ENCODE measurements around the gene IGFBP4.

Gene IGFBP4

DNA sequence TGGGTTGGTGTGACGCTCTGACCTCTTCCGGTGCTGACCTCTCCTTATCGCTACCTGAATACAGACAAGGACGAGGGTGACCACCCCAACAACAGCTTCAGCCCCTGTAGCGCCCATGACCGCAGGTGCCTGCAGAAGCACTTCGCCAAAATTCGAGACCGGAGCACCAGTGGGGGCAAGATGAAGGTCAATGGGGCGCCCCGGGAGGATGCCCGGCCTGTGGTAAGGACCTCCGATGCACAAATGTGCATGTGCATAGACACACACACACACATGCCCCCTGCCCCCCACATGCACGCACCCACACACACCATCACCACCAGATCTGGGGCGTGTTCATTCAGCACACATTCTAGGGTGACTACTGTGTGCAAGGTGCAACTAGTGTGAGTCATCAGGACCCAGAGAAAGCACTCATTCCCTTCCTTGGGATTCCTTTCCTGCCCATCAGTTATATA lies 9.7 kb downstream of the IGFBP4 start:
- no peak overlapping the region for H3K27ac ChIP-seq

GRCh38 chr17:40453881-40454612 lies 10.8 kb downstream of the IGFBP4 start:
- H3K27ac ChIP-seq = no peak overlapping the region
- no peak for DNase-seq (ENCODE audit: low read depth, low spot score)

More for the DNA sequence above, 9.7 kb downstream of the IGFBP4 start:
- DNase-seq (ENCODE audit: low read depth, low spot score) = no peak

DNA sequence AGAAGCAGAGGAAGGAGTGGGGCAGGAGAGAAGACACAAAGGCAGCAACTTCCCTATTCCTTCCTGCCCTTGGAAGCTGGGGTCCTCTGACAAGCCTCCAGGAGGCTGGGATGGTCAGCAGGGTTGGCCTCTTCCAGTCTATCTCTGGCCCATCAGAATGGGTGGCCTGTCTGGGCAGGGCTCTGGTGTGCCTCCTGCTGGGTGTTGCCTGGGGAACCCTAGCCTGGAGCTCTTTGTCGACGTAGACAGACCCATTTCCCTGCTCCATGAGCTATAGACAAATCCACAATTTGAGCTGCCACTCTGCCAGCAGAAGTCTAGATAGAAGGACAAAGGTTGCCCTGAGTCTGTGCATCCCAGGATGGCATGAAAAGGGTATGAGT lies 11.4 kb downstream of the IGFBP4 start:
- no peak overlapping the region for H3K27ac ChIP-seq
- no peak for DNase-seq (ENCODE audit: low read depth, low spot score)

DNA sequence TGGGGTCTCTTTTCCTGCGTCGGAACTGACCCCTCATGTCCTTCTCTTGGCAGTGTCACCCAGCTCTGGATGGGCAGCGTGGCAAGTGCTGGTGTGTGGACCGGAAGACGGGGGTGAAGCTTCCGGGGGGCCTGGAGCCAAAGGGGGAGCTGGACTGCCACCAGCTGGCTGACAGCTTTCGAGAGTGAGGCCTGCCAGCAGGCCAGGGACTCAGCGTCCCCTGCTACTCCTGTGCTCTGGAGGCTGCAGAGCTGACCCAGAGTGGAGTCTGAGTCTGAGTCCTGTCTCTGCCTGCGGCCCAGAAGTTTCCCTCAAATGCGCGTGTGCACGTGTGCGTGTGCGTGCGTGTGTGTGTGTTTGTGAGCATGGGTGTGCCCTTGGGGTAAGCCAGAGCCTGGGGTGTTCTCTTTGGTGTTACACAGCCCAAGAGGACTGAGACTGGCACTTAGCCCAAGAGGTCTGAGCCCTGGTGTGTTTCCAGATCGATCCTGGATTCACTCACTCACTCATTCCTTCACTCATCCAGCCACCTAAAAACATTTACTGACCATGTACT lies 13.2 kb downstream of the IGFBP4 start:
- DNase-seq (ENCODE audit: low read depth, low spot score) = no peak
- H3K27ac ChIP-seq = no peak overlapping the region

DNA sequence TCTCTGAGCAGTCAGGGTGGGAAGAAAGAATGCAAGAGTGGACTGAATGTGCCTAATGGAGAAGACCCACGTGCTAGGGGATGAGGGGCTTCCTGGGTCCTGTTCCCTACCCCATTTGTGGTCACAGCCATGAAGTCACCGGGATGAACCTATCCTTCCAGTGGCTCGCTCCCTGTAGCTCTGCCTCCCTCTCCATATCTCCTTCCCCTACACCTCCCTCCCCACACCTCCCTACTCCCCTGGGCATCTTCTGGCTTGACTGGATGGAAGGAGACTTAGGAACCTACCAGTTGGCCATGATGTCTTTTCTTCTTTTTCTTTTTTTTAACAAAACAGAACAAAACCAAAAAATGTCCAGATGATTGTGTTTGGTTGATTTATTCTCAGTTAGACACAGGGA lies 14.1 kb downstream of the IGFBP4 start:
- H3K27ac ChIP-seq = no peak overlapping the region
- DNase-seq (ENCODE audit: low read depth, low spot score) = no peak

DNA sequence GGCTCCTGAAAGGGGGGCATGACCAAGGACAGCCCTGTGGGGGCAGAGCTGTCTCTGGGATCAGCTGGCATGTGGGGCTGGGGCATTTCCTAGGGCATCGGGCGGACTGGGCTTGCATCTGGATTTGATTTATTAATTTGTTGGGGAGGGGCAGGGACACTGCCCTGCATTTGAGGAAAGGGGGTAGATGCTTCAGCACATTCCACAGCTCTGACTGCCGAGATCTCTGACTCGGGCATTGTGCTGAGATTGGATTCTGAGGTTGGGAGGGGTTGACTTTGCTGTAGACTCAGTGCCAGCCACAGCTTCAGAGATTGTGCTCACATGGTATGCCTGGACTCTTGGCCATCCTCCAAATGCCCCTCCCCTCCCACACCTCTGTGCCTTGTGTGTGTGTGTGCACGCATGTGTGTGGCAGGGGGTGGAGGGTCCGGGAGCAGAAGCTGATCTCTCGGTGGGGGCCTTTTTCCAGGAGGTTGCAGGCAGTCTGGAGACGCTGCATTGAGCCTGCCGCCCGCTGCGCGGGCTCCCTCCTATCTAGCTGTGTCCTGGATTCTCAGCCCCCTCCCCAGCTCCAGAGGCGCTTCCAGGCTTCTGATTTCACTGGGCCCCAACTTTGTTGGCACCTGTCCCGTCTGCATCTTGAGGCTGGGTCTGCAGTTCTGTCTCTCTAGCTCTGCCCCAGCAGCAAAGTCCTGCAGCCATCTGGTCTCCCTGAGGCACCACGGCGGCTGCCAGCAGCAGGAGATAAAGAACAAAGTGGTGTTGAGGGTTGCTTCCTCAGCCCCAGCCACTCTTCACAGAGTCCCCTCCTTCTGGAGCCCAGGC lies 14.9 kb downstream of the IGFBP4 start:
- H3K27ac ChIP-seq = no peak overlapping the region
- DNase-seq (ENCODE audit: low read depth, low spot score) = no peak

DNA sequence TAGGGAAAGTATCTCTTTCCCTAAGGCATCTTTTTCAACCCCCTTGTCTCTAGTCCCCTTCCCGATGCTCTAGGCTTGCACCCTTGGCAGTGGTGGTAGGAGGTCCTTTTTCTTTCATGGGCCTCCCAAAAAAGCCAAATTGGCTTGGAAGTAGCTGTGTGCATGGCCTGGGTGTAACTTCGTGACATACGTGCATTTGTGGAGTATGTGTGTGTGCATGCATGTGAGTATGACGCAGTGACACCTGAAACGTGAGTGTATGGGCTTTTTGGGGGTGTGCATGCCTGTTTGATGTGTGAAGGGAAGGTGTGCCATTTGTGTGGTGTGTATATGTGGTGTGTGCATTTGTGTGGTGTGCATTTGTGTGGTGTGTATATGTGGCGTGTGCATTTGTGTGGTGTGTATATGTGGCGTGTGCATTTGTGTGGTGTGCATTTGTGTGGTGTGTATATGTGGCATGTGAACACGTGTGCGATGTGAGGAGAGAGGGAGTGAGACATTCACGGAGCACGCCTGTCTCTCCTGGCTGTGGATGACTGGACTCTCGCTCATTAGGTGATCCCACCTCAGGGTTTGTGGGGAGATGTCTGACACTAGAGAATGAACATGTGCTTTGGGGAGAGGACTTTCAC lies 15.7 kb downstream of the IGFBP4 start:
- H3K27ac ChIP-seq = no peak overlapping the region
- DNase-seq (ENCODE audit: low read depth, low spot score) = no peak

DNA sequence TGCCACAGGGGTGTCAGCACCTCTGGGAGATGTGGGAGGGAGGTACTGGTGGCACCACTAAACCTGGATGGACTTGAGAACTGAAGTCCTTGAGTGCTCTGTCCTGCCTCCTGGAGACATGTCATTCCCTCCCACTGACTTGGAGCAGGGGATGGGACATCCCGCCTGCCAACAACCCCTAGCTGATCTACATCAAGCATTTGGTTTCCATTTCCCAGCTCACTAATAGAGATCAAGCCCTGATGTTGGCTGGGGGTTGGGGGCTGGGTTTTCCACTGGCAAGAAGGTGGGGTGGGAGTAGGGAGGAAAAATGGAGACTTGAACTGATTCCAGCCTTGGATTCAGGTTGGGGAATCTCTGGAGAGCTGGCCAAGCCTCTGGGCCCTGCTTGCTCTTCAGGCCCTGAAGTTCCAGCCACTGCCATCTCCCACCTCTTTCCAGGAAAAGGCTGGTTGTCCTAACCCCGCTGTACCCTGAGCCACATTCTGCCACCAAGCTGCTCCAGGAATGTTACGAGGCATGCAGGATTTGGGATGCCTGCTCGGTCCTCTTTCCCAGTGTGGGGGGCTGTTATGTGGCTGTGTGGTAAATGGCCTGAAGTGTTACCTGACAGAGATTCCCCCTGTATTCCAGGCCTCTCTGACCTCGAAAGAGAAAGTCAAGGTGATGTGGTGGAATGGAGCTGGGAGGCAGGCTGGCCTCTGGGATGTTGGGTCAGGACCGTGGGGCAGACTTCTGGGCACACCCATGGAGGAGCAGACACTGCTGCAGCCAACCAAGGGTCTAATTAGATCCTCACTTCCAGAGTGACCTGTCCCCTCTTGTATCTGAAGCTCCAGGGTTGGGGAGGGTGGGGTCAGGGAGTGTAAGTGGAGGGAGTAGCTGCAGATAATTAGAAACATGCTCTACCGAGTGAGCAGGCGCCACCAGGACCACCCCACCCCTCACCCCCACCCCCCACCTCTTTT lies 16.7 kb downstream of the IGFBP4 start:
- DNase-seq (ENCODE audit: low read depth, low spot score) = no peak
- no peak overlapping the region for H3K27ac ChIP-seq

GRCh38 chr17:40460604-40460967 lies 17.3 kb downstream of the IGFBP4 start:
- no peak overlapping the region for H3K27ac ChIP-seq
- DNase-seq (ENCODE audit: low read depth, low spot score) = no peak

GRCh38 chr17:40460968-40461731 lies 17.9 kb downstream of the IGFBP4 start:
- no peak for DNase-seq (ENCODE audit: low read depth, low spot score)
- H3K27ac ChIP-seq = no peak overlapping the region

- no peak for DNase-seq (ENCODE audit: low read depth, low spot score)
- H3K27ac ChIP-seq = no peak overlapping the region
Measured at GRCh38 chr17:40461732-40462342, 18.6 kb downstream of the IGFBP4 start.

- no peak overlapping the region for H3K27ac ChIP-seq
- DNase-seq (ENCODE audit: low read depth, low spot score) = no peak
Measured at GRCh38 chr17:40462343-40463121, 19.3 kb downstream of the IGFBP4 start.

DNA sequence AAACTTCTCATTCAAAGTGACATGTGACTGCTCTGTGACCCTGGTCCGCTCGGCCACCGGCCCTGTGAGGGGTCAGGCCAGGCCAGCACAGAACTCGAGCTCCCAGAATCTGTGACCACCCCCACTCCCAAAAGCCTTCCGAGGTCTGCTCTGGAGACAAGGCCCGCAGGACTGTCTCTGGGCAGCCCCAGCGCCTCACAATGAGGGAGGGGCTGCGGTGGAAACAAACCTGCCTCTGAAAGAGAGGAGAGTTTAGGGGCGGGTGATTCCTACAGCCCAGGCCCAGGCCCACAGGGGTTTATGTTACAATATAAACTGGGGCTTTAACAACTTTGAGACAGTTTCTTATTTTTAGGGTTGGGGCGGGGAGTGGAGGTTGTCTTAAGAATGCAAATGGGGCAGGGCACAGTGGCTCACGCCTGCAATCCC lies 19.9 kb downstream of the IGFBP4 start:
- DNase-seq (ENCODE audit: low read depth, low spot score) = no peak
- H3K27ac ChIP-seq = no peak overlapping the region

- no peak overlapping the region for H3K27ac ChIP-seq
- DNase-seq (ENCODE audit: low read depth, low spot score) = no peak
Measured at GRCh38 chr17:40464392-40464855, 21.2 kb downstream of the IGFBP4 start.

- DNase-seq (ENCODE audit: low read depth, low spot score) = no peak
Measured at GRCh38 chr17:40466298-40466971, 23.2 kb downstream of the IGFBP4 start.

DNA sequence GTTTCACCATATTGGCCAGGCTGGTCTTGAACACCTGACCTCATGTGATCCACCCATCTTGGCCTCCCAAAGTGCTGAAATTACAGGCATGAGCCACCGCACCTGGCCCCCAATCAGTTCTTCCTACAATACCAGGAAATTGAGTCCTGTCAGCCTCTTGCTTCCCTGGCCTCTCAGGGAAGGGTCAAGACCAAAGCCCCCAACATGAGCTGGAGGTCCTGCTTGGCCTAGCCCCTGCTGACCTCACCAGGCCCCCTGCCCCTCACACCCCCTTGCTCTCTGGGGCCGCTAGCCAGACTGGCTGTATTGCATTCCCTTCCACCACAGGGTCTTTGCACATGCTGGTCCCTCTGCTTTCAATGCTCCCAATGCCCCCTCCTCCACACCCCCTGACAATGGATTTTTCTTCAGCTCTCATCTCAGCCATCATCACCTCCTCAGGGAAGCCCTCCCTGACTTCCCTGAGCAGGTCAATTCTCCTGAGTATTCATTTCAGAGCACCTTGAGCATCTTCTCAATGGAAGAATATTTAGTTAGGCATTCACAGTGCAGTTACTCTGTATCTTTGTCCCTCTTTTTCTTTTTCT lies 24.1 kb downstream of the IGFBP4 start:
- no peak for DNase-seq (ENCODE audit: low read depth, low spot score)
- H3K27ac ChIP-seq = no peak overlapping the region

More at GRCh38 chr17:40466298-40466971, 23.2 kb downstream of the IGFBP4 start:
- no peak overlapping the region for H3K27ac ChIP-seq

DNA sequence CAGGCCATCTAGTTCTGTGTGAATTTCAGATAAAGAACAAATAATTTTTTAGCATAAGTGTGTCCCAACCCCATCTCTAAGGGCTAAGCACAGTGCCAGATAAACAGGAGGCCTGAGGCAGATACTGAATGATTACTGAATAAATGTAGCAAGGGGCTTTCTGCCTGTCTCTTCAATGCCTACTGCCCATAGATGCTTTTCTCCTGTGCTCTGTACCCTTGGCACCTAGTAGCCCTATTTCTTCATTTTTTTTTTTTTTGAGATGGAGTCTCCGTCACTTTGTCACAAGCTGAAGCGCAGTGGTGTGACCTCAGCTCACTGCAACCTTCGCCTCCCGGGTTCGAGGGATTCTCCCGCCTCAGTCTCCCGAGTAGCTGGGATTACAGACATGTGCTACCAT lies 25.3 kb downstream of the IGFBP4 start:
- no peak for DNase-seq (ENCODE audit: low read depth, low spot score)
- no peak overlapping the region for H3K27ac ChIP-seq
